Measurements from ENCODE around the gene MRPS10.

- TF ChIP-seq CTCF (IDR thresholded peaks at IDR 0.05; ENCODE audit: low read depth, low read length), result no peak
- no peak for TF ChIP-seq POLR2A (IDR thresholded peaks at IDR 0.05; ENCODE audit: extremely low read depth, insufficient read length)
These were observed 24.2 kb downstream of the MRPS10 start for GRCh38 chr6:42193491-42193894.
